Measurements from ENCODE around the gene LMOD2. TPM values are rescaled to one million over a fixed set of nuclear protein-coding genes. Genes with fewer than 3 reads are reported as not detected.
"Not testable (repeated sequence)": the region's sequence is repeated elsewhere in the genome, so short reads cannot be mapped to it uniquely, and the experiment has no call there.

LMOD2 gene, protein sequence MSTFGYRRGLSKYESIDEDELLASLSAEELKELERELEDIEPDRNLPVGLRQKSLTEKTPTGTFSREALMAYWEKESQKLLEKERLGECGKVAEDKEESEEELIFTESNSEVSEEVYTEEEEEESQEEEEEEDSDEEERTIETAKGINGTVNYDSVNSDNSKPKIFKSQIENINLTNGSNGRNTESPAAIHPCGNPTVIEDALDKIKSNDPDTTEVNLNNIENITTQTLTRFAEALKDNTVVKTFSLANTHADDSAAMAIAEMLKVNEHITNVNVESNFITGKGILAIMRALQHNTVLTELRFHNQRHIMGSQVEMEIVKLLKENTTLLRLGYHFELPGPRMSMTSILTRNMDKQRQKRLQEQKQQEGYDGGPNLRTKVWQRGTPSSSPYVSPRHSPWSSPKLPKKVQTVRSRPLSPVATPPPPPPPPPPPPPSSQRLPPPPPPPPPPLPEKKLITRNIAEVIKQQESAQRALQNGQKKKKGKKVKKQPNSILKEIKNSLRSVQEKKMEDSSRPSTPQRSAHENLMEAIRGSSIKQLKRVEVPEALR
- polyA plus RNA-seq (2014; cell fraction: cytosol; rRNA removed), result not detected in 2 replicates
- not detected in 2 replicates for polyA plus RNA-seq (2014; cell fraction: nucleus; rRNA removed)

DNA sequence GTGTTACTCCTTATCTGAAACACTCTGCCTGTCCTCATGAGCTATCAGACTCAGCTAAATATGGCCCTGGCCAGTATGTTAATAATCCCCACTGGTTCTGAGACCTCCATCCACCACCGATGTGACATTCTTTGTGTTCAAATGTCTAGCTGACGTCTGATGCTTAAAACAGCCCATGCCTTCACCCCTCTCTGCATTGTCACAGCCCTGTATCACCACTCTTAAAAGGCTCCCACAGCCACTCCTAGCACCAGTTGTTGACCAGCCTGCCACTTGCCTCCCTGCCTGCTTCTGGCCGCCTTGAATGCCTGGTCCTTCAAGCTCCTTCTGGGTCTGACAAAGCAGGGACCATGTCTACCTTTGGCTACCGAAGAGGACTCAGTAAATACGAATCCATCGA, at the start of gene LMOD2:
LMOD2 (plus strand) TSS at position 253 of the 400 bp plus-strand sequence; CDS start at position 351, 98 bp downstream.
- no peak for DNase-seq (ENCODE audit: low spot score)

DNA sequence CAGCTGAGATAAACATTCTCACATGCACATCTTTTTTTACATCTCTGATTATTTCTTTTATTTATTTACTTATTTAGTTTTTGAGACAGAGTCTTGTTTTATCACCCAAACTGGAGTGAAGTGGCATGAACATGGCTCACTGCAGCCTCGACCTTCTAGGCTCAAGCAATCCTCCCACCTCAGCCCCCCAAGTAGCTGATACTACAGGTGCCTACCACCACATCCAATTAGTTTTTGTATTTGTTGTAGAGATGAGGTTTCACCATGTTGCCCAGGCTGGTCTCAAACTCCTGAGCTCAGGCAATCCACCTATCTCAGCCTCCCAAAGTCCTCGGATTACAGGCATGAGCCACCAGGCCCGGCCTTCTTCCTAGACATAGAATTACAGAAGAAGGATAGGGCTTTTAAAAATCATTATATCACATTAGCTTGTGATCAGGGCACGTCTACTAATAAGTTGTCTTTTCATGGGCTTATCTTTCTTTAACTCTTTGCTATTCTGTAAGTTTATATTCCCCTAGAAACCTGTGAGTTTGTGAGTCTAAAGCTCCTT, 48.2 kb upstream of the LMOD2 start:
- no peak for DNase-seq (ENCODE audit: low spot score)

DNA sequence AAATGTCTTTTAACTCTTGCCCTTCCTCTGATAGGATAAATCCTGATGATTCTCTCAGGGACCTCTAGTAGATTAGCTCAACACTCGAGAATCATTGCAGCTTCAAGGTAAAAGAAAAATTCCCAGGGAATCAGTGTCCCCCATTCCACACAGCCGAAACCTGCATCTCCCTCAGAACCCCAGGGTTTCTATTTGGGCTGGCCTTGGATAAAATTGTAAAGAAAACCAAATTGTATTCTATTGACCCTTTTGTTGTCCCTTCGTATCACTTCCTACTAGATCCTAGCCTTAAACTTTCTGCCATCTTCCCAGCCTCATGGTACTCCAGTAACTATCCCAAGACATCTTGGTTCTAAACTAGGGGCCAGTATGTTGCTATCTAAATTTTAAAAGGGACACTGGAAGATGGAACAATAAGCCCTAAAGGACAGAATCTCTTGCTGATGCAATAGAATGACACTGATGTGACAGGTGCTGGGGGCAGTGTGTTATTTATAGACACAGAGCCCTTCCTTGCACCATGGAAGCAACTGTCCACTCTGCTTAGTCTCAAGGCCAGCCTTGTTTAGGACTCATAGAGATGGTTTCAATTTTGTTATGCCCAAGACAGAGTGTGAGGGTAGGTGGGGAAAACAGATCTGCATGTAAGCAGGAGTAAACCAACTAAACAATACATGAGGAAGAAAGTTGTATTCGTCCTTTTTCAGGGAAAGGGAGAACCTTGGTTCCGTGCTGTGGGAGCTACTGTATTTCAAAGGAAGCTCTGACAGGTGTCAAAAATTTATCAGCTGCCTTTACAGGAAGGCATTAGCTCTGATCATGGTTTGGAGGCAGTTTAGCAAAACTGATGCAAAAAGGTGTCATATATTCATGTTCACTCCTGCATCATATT, 46.4 kb upstream of the LMOD2 start:
- no peak for DNase-seq (ENCODE audit: low spot score)

DNA sequence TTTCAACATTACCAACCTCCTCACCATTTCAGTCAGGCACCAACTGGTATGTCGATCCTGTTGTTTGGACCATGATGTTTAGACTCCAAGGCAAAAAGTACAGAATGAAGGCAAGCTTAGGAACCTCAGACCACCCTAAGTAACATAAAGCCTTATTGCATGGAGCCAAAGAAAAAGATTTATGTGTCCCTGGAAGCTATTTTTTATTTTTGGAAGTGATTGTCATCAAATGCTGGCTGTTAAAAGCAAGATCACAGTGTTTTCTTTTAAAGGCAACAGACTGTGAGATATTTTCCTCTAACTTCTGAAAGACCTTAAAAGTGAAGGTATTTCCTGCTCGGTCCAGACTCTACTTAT, 45.8 kb upstream of the LMOD2 start:
- no peak for DNase-seq (ENCODE audit: low spot score)

DNA sequence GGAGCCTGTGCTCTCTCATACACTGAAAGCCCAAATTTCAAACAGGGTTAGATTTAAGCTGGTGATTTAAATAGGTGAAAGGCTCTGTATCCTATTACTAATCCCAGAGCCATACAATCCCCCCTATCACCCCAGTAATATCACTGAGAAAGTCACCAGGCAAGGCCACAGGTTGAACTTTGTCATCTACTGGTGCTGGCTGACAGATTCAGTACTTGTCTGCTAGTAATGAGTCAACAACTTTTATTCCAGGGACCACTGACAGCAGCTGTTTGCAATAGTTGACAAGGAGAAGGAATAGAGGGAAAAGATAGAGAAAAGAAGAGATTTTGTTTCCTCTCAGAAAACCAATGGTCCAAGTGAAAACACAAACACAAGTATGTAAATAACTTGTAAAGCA, 43.6 kb upstream of the LMOD2 start:
- no peak for DNase-seq (ENCODE audit: low spot score)

DNA sequence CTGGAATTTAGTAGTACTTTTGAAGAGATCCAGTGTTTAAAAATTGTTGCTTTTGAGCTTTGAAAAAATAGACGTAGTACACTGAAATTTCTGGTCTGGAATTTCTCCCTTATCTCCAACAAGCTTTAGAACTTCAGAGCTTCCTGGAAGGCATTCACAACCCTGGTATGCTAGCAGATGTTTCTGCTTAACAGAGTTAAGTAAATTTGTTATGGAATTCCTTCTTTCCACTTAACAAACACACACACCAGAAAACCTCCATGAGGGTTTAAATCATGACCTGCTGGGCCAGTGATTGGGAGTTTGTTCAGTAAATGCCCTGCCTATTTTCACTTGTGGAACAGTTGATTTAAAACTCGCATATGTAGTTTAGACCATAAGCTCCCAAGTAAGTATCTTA, 40.3 kb upstream of the LMOD2 start:
- peak; percentile 59 for DNase-seq (ENCODE audit: low spot score)

DNA sequence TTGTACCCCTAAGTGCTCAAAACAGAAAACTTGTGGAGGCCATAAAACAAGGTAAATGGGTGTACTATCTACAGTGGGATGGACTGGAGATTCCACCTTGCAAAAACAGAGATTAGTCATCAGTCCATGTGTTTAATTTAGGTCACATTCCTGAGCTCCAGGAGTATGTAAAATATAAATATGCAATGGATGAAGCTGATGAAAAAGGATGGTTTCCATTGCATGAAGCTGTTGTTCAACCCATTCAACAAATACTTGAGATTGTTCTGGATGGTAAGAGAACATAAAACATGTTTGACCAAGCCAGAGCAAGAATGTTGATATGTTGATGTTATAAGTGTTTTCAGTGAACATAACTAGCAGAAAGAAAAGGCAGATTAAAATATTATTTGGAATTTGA, 39.4 kb upstream of the LMOD2 start:
- no peak for DNase-seq (ENCODE audit: low spot score)

DNA sequence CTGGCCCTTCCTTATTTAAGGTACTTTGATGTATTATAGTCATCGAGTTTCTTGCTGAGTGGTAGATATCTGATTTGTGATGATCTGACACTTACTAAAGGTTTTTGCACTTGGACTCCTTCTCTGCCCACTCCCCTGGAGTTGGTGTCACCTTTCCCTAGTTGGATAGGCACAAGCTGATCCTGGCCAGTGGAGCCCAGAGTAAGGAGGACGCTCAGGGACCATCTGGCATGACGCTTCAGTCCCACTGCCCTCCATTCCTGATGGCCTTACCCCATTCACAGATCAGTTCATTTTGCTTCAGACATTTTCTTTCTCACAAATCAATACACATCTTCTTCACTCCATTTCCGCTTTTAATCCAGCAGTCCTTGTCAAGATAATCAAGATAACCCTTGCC, 34.0 kb upstream of the LMOD2 start:
- peak; percentile 56 for DNase-seq (ENCODE audit: low spot score)

DNA sequence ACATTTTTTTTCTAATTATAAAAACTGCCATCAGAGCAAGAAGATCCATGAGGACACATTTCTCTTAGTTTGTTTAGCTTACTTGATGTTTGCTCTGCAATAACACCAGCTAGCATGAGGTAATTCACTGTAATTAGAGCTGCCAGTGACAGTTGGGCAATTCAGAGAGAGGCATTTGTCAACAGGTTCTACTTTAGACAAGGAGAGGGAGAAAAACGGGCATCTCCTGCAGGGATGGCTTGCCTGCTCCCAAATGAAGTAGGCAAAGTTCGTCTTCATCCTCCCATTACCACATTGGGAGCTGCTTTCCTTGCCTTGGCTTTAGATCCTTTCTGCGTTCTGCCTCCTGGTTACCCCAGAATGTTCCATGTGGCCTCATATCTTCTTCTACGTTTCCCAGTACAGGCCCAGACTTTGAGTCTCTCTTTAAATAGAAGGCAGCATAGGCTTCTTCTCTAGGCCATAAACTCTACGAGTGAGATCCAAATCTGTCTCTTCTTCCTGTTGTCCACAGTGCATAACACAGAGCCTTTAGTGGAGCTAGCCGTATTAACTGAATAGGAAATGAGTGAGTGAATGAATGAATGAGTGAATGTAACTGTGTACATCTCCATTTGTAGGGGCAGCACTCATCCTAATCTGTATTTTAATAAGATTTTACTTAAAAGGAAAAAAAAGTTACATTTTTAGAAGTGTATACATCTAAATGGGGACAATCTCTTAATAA, 32.8 kb upstream of the LMOD2 start:
- DNase-seq (ENCODE audit: low spot score), result no peak

DNA sequence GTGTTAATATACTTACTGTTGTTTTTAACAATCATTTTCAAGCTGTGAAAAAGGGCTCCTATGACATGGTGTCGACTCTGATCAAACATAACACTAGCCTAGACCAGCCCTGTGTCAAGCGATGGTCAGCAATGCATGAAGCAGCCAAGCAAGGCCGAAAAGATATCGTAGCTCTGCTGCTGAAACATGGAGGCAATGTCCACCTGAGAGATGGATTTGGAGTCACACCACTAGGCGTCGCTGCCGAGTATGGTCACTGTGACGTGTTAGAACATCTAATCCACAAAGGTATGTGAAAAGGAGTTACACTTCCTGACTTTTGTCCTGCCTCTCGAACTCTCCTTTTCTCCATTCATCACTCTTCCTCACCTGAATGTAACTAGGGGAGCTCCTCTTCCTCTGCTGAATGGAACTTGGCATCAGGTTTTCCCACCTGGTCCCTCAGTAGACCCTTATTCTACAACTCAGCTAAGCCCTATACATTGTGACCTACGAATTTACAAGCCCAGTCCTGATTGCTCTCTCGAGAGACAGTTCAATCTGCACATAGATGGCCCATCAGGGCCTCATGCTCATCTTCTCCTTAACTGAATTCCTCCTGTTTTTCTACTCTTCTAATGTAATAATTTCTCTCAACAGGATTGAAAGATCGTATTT, 31.0 kb upstream of the LMOD2 start:
- DNase-seq (ENCODE audit: low spot score), result no peak

DNA sequence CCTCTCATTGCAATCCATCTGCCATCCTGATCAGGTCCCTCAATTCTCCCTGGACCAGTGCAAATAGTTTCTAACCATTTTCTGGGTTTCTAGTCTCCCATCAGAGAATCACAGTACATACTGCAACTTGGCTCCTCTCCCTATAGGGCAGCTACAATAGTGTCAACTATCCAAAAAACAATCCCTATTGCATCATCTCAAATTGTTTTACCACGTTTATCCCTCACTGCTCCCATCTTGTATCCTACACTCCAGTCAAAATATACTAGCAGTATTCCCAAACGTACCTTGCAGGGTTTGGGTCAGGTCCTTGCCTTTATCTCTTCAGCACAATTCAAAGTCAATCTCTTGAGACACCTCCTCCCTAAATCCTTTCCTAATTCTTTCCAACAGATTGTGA, 30.4 kb upstream of the LMOD2 start:
- no peak for DNase-seq (ENCODE audit: low spot score)

DNA sequence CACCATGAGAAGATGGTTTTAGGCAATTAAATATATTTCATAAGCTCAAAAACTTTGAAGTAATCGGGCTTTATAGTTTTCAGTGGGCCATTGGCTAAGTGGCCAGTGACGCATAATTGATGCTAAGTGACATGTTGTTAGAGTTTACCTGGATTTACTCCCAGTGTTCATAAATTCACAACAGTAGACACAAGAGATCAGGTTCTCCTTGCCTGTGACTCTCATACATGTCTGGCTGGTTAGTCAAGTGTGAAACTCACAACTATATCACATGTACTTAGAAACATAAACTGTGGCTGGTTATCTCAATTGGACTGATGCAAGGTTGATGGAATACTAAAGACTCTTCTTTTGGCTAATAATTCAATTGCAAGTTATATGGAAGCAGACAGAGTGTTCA, 27.8 kb upstream of the LMOD2 start:
- DNase-seq (ENCODE audit: low spot score), result no peak

DNA sequence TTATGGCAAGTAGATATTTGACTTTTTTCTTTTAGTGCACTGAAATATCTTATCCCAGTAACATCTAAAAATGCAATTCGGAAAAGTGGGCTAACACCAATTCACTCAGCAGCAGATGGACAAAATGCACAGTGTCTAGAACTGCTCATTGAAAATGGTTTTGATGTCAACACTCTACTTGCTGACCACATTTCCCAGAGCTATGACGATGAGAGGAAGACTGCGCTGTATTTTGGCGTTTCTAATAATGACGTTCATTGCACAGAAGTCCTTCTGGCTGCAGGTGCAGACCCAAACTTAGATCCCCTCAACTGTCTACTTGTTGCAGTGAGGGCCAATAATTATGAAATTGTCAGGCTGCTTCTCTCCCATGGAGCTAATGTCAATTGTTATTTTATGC, 26.8 kb upstream of the LMOD2 start:
- DNase-seq (ENCODE audit: low spot score), result no peak

DNA sequence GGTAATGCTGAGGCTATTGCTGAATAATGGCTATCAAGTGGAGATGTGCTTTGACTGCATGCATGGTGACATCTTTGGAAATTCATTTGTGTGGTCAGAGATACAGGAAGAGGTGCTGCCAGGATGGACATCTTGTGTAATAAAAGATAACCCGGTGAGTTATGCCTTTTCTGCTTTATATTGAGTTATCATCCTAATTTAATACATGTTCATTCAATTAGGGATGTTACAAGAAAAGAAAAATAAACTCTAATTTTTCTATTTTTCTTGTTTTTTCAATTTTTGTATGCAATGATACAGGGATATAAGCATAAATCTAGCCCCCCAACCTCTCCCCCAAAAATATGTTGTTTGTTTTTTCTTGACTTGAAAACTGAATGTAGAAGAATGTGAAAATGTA, 26.4 kb upstream of the LMOD2 start:
- DNase-seq (ENCODE audit: low spot score), result no peak

DNA sequence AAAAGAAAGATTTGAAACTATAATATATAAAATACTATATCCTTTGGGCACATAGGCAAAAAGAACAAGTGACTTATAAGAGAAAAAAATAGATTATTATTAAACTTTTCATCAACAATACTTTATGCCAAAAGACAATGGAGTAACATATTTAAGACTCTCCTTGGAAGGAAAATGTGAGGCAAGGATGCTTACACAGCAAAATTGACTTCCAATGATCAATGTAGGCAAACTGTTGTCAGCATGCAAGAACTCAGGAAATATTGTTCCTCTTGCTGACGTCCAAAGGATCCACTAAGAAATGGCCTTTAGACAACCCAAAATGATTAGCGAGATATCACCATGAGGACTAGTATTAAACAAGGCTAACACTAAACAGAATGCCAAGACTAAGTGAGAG, 22.9 kb upstream of the LMOD2 start:
- no peak for DNase-seq (ENCODE audit: low spot score)

DNA sequence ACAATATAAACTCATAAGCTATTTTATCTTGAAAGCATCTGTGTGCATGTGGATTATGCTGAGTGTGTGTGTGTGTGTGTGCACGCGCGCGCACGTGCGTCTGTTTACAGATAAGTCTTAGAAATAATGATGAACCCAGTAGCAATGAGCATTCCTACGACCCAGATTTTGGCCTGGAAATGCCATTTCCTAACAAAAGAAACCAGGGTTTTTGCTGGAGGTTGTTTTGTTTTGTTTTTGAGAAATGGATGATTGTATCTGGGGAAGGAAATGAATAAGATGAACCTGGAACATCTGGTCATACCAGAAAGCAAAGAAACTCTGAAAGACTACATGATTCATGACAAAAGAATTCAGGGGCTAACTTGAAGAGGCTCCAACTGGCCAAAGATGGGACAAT, 22.1 kb upstream of the LMOD2 start:
- no peak for DNase-seq (ENCODE audit: low spot score)

DNA sequence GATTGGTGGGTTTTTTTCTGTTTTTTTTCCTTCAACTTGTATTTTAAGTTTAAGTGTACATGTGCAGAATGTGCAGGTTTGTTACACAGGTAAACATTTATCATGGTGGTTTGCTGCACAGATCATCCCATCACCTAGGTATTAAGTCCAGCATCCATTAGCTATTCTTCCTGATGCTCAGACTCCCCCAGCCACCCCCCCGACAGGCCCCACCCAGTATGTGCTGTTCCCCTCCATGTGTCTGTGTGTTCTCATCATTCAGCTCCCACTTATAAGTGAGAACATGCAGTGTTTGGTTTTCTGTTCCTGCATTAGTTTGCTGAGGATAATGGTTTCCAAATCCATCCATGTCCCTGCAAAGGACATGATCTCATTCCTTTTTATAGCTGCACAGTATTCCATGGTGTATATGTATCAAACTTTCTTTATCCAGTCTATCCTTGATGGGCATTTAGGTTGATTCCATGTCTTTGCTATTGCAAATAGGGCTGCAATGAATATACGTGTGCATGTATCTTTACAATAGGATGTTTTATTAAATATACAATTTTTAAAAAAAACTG, 21.6 kb upstream of the LMOD2 start:
- DNase-seq (ENCODE audit: low spot score), result not testable (repeated sequence)

DNA sequence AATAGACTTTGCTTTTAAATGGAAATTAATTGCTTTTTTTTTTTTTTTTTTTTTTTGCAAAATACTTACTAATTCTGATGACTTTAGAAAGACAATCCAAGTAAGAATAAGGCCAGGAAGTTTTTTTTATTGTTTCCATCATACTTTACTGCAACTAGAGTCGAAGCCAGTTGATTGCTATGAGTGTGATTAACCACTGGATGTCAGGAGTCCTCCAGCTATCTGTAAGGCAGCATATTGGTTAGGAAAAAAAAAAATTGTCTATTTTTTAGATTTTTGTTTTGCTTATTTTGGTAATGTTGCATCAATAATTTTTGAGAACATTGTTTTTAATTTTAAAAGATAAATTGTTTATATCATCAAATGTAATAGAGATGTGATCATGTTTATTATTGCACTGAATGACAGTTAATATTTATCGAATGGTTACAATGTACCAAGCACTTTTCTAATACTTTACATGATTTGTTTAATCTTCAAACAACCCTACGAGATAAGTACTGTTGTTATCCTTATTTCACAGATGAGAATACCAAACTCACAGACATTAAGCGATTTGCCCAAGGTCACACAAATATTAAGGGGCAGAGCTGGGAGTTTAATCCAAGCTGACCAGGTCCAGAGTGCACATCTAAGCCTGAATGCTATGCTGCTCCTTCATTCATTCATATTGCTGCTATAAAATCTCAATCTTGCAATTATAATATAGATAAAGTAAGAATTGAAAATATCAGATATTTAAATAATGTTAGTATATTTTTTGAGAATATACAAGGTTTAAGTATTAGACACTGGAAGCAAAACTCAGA, 19.9 kb upstream of the LMOD2 start:
- no peak for DNase-seq (ENCODE audit: low spot score)

DNA sequence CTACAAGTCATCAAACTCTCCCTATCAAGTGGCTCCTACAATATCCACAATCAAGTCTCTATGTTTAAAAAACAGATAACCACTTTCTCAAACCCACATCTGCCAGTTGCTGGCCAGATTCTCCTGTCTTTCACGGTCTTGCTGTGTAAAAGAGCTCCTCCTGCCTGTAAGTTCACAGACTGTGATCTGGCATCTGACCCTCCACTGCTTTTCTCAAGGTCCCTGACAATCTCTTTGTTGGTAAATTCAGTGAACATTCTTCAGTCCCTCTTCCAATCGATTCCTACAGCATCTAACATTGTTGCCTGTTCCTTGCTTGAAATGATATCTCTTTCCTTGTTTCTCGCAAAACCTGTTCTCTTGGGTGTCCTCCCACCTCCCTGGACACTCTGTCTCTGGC, 18.5 kb upstream of the LMOD2 start:
- peak; percentile 60 for DNase-seq (ENCODE audit: low spot score)

DNA sequence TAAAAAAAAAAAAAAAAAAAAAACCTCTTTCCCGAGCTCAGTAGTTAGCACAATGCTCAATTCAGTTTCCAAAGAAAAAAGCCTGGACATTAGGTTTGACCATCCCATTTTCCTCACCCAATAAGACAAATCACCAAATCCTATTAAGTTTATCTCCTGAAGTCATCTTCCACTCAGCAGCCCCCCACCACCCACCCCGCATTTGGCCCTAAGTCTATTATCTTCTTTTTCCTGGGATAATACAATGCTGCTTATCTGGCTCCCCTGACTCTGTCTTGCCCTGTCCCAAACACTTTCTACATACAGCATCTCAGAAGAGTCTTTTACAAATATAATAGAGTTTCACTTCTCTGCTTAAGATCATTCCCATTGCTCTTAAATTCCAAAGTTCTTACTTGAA, 17.8 kb upstream of the LMOD2 start:
- DNase-seq (ENCODE audit: low spot score), result no peak
